Measurements from ENCODE around the gene ANKHD1. TPM values are rescaled to one million over a fixed set of nuclear protein-coding genes. Genes with fewer than 3 reads are reported as not detected.
"Not testable (repeated sequence)": the region's sequence is repeated elsewhere in the genome, so short reads cannot be mapped to it uniquely, and the experiment has no call there.

The ANKHD1 gene
- polyA plus RNA-seq, 3 donors = 29.0 to 110 (median 43.6) TPM

GRCh38 chr5:140575309-140575708 is 173.7 kb downstream of the ANKHD1 start:
- H3K27ac Mint-ChIP-seq = peak overlapping the region in 6 of 7 donors; percentile 14 to 87 (median 66)
- 80% methylated on average over 1 of the region's 8 CpGs for WGBS (ENCODE audit: insufficient coverage)
- H3K9me3 Mint-ChIP-seq = no peaks in the 10 kb centered on the region
- Histone ChIP-seq H3K4me2 (replicated peaks; ENCODE audit: extremely low read depth, low read length, poor library complexity, severe bottlenecking) (no peak overlapping the region), H3K79me2 (ENCODE audit: insufficient read depth, low read length) (peaks cover 25% of the 10 kb centered on the region), H3K27ac (ENCODE audit: low read depth in 1 of 2, low read length in 2 of 2) (peak overlapping the region in 1 of 2 donors; percentile 39), H3K36me3 (replicated peaks in 1 of 2; ENCODE audit: control insufficient read depth in 1 of 2, insufficient read depth in 2 of 2, low read length in 2 of 2) (peaks cover 10 to 57% of the 10 kb centered on the region in 2 donors), H3K4me1 (ENCODE audit: control insufficient read depth in 1 of 2, insufficient read depth in 2 of 2, low read length in 2 of 2) (peaks cover 22 to 42% of the 10 kb centered on the region in 2 donors), H3K4me3 (replicated peaks in 1 of 3; ENCODE audit: low read depth in 2 of 3, low read length in 3 of 3) (no peak overlapping the region), H3K27me3 (ENCODE audit: control insufficient read depth in 2 of 2, insufficient read depth in 2 of 2, low read length in 2 of 2) (no peaks in the 10 kb centered on the region), H4K20me1 (ENCODE audit: insufficient read depth, low read length) (no peaks in the 10 kb centered on the region), H3K9ac (ENCODE audit: insufficient read depth, low read length, poor library complexity, severe bottlenecking) (no peak overlapping the region), H2AFZ (ENCODE audit: insufficient read depth, low read depth, low read length, poor library complexity, severe bottlenecking) (no peak overlapping the region), H3K9me3 (replicated peaks in 1 of 2; ENCODE audit: control insufficient read depth in 1 of 2, insufficient read depth in 1 of 2, low read length in 2 of 2) (no peaks in the 10 kb centered on the region)
- peaks cover 35% of the 10 kb centered on the region for H3K4me1 Mint-ChIP-seq
- peak; percentile 71 to 82 (median 71) for DNase-seq
- H3K27me3 Mint-ChIP-seq (ENCODE audit: low read depth in 3 of 3) = peaks cover 0 to 2% (median 2%) of the 10 kb centered on the region in 3 donors
- intact Hi-C loops (cut with micrococcal nuclease) = loop anchor here (2.0 to 5.0 kb wide), 2 partner anchors 37 to 59 kb away; no protein-coding TSS in a partner anchor
- H3K4me3 Mint-ChIP-seq = no peak overlapping the region
- TF ChIP-seq, protein P1, sequence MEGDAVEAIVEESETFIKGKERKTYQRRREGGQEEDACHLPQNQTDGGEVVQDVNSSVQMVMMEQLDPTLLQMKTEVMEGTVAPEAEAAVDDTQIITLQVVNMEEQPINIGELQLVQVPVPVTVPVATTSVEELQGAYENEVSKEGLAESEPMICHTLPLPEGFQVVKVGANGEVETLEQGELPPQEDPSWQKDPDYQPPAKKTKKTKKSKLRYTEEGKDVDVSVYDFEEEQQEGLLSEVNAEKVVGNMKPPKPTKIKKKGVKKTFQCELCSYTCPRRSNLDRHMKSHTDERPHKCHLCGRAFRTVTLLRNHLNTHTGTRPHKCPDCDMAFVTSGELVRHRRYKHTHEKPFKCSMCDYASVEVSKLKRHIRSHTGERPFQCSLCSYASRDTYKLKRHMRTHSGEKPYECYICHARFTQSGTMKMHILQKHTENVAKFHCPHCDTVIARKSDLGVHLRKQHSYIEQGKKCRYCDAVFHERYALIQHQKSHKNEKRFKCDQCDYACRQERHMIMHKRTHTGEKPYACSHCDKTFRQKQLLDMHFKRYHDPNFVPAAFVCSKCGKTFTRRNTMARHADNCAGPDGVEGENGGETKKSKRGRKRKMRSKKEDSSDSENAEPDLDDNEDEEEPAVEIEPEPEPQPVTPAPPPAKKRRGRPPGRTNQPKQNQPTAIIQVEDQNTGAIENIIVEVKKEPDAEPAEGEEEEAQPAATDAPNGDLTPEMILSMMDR (IDR thresholded peaks at IDR 0.05) = peak; percentile 84
- H3K36me3 Mint-ChIP-seq = peaks cover 48 to 79% of the 10 kb centered on the region in 2 donors

GRCh38 chr5:140576776-140577201 is 175.2 kb downstream of the ANKHD1 start:
- H3K9ac ChIP-seq (ENCODE audit: insufficient read depth, low read length, poor library complexity, severe bottlenecking) = no peak overlapping the region
- peaks cover 5 to 45% of the 10 kb centered on the region in 2 donors for H3K36me3 ChIP-seq (replicated peaks in 1 of 2; ENCODE audit: control insufficient read depth in 1 of 2, insufficient read depth in 2 of 2, low read length in 2 of 2)
- peak overlapping the region in 1 of 3 experiments; percentile 25 for H3K4me3 ChIP-seq (replicated peaks in 1 of 3; ENCODE audit: low read depth in 2 of 3, low read length in 3 of 3)
- WGBS (ENCODE audit: insufficient coverage) = no CpG with 5 or more reads among the region's 2 CpGs
- no peaks in the 10 kb centered on the region for H3K27me3 ChIP-seq (ENCODE audit: control insufficient read depth in 2 of 2, insufficient read depth in 2 of 2, low read length in 2 of 2)
- peak in 2 of 3 donors; percentile 43 to 56 for DNase-seq
- Mint-ChIP-seq H3K27ac (peak overlapping the region; percentile 73 to 87 (median 82)), H3K27me3 (ENCODE audit: low read depth in 3 of 3) (peaks cover 0 to 2% (median 0%) of the 10 kb centered on the region in 3 donors), H3K36me3 (peaks cover 54 to 79% of the 10 kb centered on the region in 2 donors), H3K4me3 (no peak overlapping the region), H3K9me3 (no peaks in the 10 kb centered on the region), H3K4me1 (peaks cover 45% of the 10 kb centered on the region)
- peak overlapping the region; percentile 4 for H3K4me2 ChIP-seq (replicated peaks; ENCODE audit: extremely low read depth, low read length, poor library complexity, severe bottlenecking)
- peaks cover 23 to 48% of the 10 kb centered on the region in 2 donors for H3K4me1 ChIP-seq (ENCODE audit: control insufficient read depth in 1 of 2, insufficient read depth in 2 of 2, low read length in 2 of 2)
- no peaks in the 10 kb centered on the region for H4K20me1 ChIP-seq (ENCODE audit: insufficient read depth, low read length)
- peak overlapping the region in 1 of 2 donors; percentile 70 for H3K27ac ChIP-seq (ENCODE audit: low read depth in 1 of 2, low read length in 2 of 2)
- peak overlapping the region; percentile 57 for H2AFZ ChIP-seq (ENCODE audit: insufficient read depth, low read depth, low read length, poor library complexity, severe bottlenecking)
- H3K79me2 ChIP-seq (ENCODE audit: insufficient read depth, low read length) = peaks cover 29% of the 10 kb centered on the region
- intact Hi-C loops (cut with micrococcal nuclease) = loop anchor here in 1 of 2 donors (2.0 to 5.0 kb wide), 2 partner anchors 36 to 58 kb away; no protein-coding TSS in a partner anchor
- no peaks in the 10 kb centered on the region for H3K9me3 ChIP-seq (replicated peaks in 1 of 2; ENCODE audit: control insufficient read depth in 1 of 2, insufficient read depth in 1 of 2, low read length in 2 of 2)
- TF ChIP-seq, protein P1 (IDR thresholded peaks at IDR 0.05) = no peak

DNA sequence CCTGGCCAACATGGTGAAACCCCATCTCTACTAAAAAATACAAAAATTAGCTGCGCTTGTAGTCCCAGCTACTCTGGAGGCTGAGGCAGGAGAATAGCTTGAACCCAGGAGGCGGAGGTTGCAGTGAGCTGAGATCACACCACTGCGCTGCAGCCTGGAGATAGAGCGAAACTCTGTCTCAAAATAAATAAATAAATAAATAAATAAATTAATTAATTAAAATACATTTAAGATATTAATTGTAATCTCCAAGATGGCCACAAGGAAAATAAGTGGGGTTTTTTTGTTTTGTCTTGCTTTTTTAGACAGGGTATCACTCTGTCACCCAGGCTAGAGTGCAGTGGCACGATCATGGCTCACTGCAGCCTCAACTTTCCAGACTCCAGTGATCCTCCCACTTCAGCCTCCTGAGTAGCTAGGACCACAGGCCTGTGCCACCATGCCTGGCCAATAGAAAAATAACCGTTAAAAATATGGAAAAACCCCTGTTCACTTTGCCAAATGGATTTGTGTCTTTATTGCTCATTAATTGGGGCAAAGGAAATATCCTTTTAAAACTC is 177.6 kb downstream of the ANKHD1 start:
- H3K36me3 Mint-ChIP-seq = peaks cover 59 to 84% of the 10 kb centered on the region in 2 donors
- H3K36me3 ChIP-seq (replicated peaks in 1 of 2; ENCODE audit: control insufficient read depth in 1 of 2, insufficient read depth in 2 of 2, low read length in 2 of 2) = peaks cover 5 to 49% of the 10 kb centered on the region in 2 donors
- H3K27me3 ChIP-seq (ENCODE audit: control insufficient read depth in 2 of 2, insufficient read depth in 2 of 2, low read length in 2 of 2); H3K9me3 Mint-ChIP-seq; H3K9ac ChIP-seq (ENCODE audit: insufficient read depth, low read length, poor library complexity, severe bottlenecking); H3K4me2 ChIP-seq (replicated peaks; ENCODE audit: extremely low read depth, low read length, poor library complexity, severe bottlenecking); H3K9me3 ChIP-seq (replicated peaks in 1 of 2; ENCODE audit: control insufficient read depth in 1 of 2, insufficient read depth in 1 of 2, low read length in 2 of 2); H3K27ac ChIP-seq (ENCODE audit: low read depth in 1 of 2, low read length in 2 of 2); H3K27ac Mint-ChIP-seq; H4K20me1 ChIP-seq (ENCODE audit: insufficient read depth, low read length); H3K4me3 Mint-ChIP-seq; H2AFZ ChIP-seq (ENCODE audit: insufficient read depth, low read depth, low read length, poor library complexity, severe bottlenecking); DNase-seq; H3K4me3 ChIP-seq (replicated peaks in 1 of 3; ENCODE audit: low read depth in 2 of 3, low read length in 3 of 3); H3K27me3 Mint-ChIP-seq (ENCODE audit: low read depth in 3 of 3): not testable (repeated sequence)
- intact Hi-C loops (cut with micrococcal nuclease) = loop anchor here in 1 of 2 donors (5.0 kb wide), 1 partner anchor 33 kb away; no protein-coding TSS in a partner anchor
- peaks cover 43% of the 10 kb centered on the region for H3K79me2 ChIP-seq (ENCODE audit: insufficient read depth, low read length)
- WGBS (ENCODE audit: insufficient coverage) = 67% methylated on average over 1 of the region's 6 CpGs
- H3K4me1 ChIP-seq (ENCODE audit: control insufficient read depth in 1 of 2, insufficient read depth in 2 of 2, low read length in 2 of 2) = peaks cover 23 to 48% of the 10 kb centered on the region in 2 donors
- H3K4me1 Mint-ChIP-seq = peaks cover 52% of the 10 kb centered on the region

All from CD14-positive monocyte (primary cell).